Measurements from ENCODE around the gene CAMK2D. TPM values are rescaled to one million over a fixed set of nuclear protein-coding genes. Genes with fewer than 3 reads are reported as not detected.

The CAMK2D gene
- total and polyA plus RNA-seq, 2 experiments from 2014 or later = 4.9 to 14.6 TPM

- Histone ChIP-seq H3K79me2 (replicated peaks; ENCODE audit: insufficient read depth) (no peaks in the 10 kb centered on the region), H3K36me3 (ENCODE audit: insufficient read depth) (no peaks in the 10 kb centered on the region), H3K4me1 (ENCODE audit: insufficient read depth) (no peaks in the 10 kb centered on the region), H3K4me3 (no peak overlapping the region), H3K27me3 (ENCODE audit: insufficient read depth) (no peaks in the 10 kb centered on the region), H3K4me2 (no peak overlapping the region), H3K27ac (ENCODE audit: low read depth) (no peak overlapping the region), H3F3A (replicated peaks; ENCODE audit: low read depth) (no peaks in the 10 kb centered on the region), H3K9me2 (ENCODE audit: insufficient read depth) (no peaks in the 10 kb centered on the region; the same call in 1 of the 2 replicates), H2AFZ (no peak overlapping the region), H4K20me1 (replicated peaks; ENCODE audit: insufficient read depth) (no peaks in the 10 kb centered on the region)
- no peak for TF ChIP-seq ZNF114 (CRISPR knock-in tag; IDR thresholded peaks at IDR 0.05)
- no peak for TF ChIP-seq STAT1 (IDR thresholded peaks at IDR 0.05; ENCODE audit: unreplicated experiment)
- no peak for TF ChIP-seq NANOG (IDR thresholded peaks at IDR 0.05; ENCODE audit: borderline replicate concordance)
- TF ChIP-seq ETS1 (IDR thresholded peaks at IDR 0.05) = no peak
- TF ChIP-seq JUNB (IDR thresholded peaks at IDR 0.05; ENCODE audit: unreplicated experiment) = no peak
- no peak for TF ChIP-seq CTCF (conservative IDR thresholded peaks at IDR 0.05; ENCODE audit: low read depth in 2 of 2)
- TF ChIP-seq EZH2phosphoT487 (IDR thresholded peaks at IDR 0.05; ENCODE audit: unreplicated experiment) = no peak
- no peak for TF ChIP-seq ZNF462 (CRISPR knock-in tag; IDR thresholded peaks at IDR 0.05)
- TF ChIP-seq EZH2 (IDR thresholded peaks at IDR 0.05; ENCODE audit: low read depth, unreplicated experiment) = no peak
- no peak for TF ChIP-seq REST (IDR thresholded peaks at IDR 0.05; ENCODE audit: unreplicated experiment)
- no peak for TF ChIP-seq CREB1 (CRISPR knock-in tag; IDR thresholded peaks at IDR 0.05; ENCODE audit: low read depth)
- TF ChIP-seq POLR2AphosphoS5 (IDR thresholded peaks at IDR 0.05; ENCODE audit: low read depth) = no peak
- no peak for TF ChIP-seq ZNF331 (CRISPR knock-in tag; IDR thresholded peaks at IDR 0.05; ENCODE audit: low read depth)
- Mint-ChIP-seq H3K27me3 (ENCODE audit: insufficient read depth, low read depth, poor library complexity) (no peaks in the 10 kb centered on the region), H3K36me3 (ENCODE audit: low read depth) (peaks cover 5% of the 10 kb centered on the region; the same call in 2 of the 3 replicates), H3K4me3 (no peak overlapping the region), H3K9me3 (no peaks in the 10 kb centered on the region), H3K27ac (no peak overlapping the region), H3K4me1 (no peaks in the 10 kb centered on the region)
- DNase-seq (ENCODE audit: low spot score) = no peak
- no peak for ATAC-seq
Observed at GRCh38 chr4:113603911-113604310, 157.6 kb downstream of the CAMK2D start.
